Mesenchymal stem cell (in vitro differentiated cells and primary cell): Measurements from ENCODE around the gene SYDE2.

ENCODE experiments used
- DNase-seq: peaks from one replicate; pipeline ENCODE4 v3.0.0-alpha.2; 2013
- H2AFZ ChIP-seq: one replicate; pipeline ENCODE4 v1.6.1; 2013; ENCODE audit warnings: low read depth, mild to moderate bottlenecking, control low read depth, inconsistent platforms, low read length, moderate library complexity
- H2AK5ac ChIP-seq: 2 replicates; pipeline ENCODE4 v1.6.1; 2013; ENCODE audit warnings: low read length, moderate library complexity, mild to moderate bottlenecking, inconsistent platforms; ENCODE audit not compliant: severe bottlenecking
- H2BK120ac ChIP-seq: one replicate; pipeline ENCODE4 v1.6.1; 2013; ENCODE audit warnings: low read depth, mild to moderate bottlenecking, inconsistent platforms, low read length, moderate library complexity
- H2BK12ac ChIP-seq, 2 experiments: one replicate each; pipeline ENCODE4 v1.6.1; 2013; ENCODE audit warnings: inconsistent platforms in 2 of 2, low read length in 2 of 2, mild to moderate bottlenecking in 2 of 2, moderate library complexity in 2 of 2, control low read depth in 1 of 2
- H2BK15ac ChIP-seq: one replicate; pipeline ENCODE4 v1.6.1; 2013; ENCODE audit warnings: mild to moderate bottlenecking, low read depth, inconsistent platforms; ENCODE audit not compliant: poor library complexity, severe bottlenecking
- H2BK5ac ChIP-seq: 2 replicates; pipeline ENCODE4 v1.6.1; 2013; ENCODE audit warnings: low read depth, mild to moderate bottlenecking, low read length, control low read depth, inconsistent platforms; ENCODE audit not compliant: poor library complexity, severe bottlenecking
- H3K14ac ChIP-seq, 2 experiments: one replicate each; pipeline ENCODE4 v1.6.1; 2013; ENCODE audit warnings: inconsistent platforms in 2 of 2, low read length in 2 of 2, control low read depth in 1 of 2, mild to moderate bottlenecking in 1 of 2, moderate library complexity in 1 of 2
- H3K18ac ChIP-seq, 2 experiments: one replicate each; pipeline ENCODE4 v1.6.1; 2013; ENCODE audit warnings: inconsistent platforms in 2 of 2, low read length in 2 of 2, control low read depth in 1 of 2, low read depth in 1 of 2, mild to moderate bottlenecking in 1 of 2
- H3K23ac ChIP-seq, 2 experiments: one replicate each; pipeline ENCODE4 v1.6.1; 2013; ENCODE audit warnings: inconsistent platforms in 2 of 2, low read length in 2 of 2, mild to moderate bottlenecking in 2 of 2, moderate library complexity in 2 of 2, control low read depth in 1 of 2
- H3K27ac ChIP-seq: 2 replicates; pipeline ENCODE4 v1.5.1; 2013; ENCODE audit warnings: mild to moderate bottlenecking, moderate library complexity, low read length, control low read depth, inconsistent platforms; ENCODE audit not compliant: poor library complexity, severe bottlenecking
- H3K27me3 ChIP-seq, 2 experiments: 2 replicates each; pipeline versions ENCODE4 v1.6.1 to v1.7.0; 2013; ENCODE audit warnings: low read length in 2 of 2, mild to moderate bottlenecking in 2 of 2, moderate library complexity in 2 of 2, control low read depth in 1 of 2, inconsistent platforms in 1 of 2; ENCODE audit not compliant: control insufficient read depth in 1 of 2, insufficient read depth in 1 of 2
- H3K36me3 ChIP-seq, 2 experiments: 2 replicates each; pipeline versions ENCODE4 v1.6.1 to v1.7.0; 2013; ENCODE audit warnings: low read length in 2 of 2, control low read depth in 1 of 2, inconsistent platforms in 1 of 2, low read depth in 1 of 2, mild to moderate bottlenecking in 1 of 2; ENCODE audit not compliant: insufficient read depth in 2 of 2, control insufficient read depth in 1 of 2
- H3K4ac ChIP-seq, 2 experiments: one replicate each; pipeline ENCODE4 v1.6.1; 2013; ENCODE audit warnings: inconsistent platforms in 2 of 2, low read length in 2 of 2, mild to moderate bottlenecking in 2 of 2, moderate library complexity in 2 of 2, control low read depth in 1 of 2, low read depth in 1 of 2
- H3K4me1 ChIP-seq: 2 replicates; pipeline ENCODE4 v1.6.1; 2013; ENCODE audit warnings: low read depth, low read length, control low read depth; ENCODE audit not compliant: control insufficient read depth, insufficient read depth
- H3K4me2 ChIP-seq: 2 replicates; pipeline ENCODE4 v1.6.1; 2013; ENCODE audit warnings: low read length, mild to moderate bottlenecking, inconsistent platforms; ENCODE audit not compliant: poor library complexity, severe bottlenecking
- H3K4me3 ChIP-seq, 2 experiments: 2 replicates each; pipeline versions ENCODE4 v1.5.1 to v1.7.0; 2013; ENCODE audit warnings: low read length in 2 of 2, mild to moderate bottlenecking in 2 of 2, control low read depth in 1 of 2, low read depth in 1 of 2; ENCODE audit not compliant: insufficient read depth in 1 of 2
- H3K79me1 ChIP-seq: replicated peaks from 2 replicates; pipeline ENCODE4 v1.6.1; 2013; ENCODE audit warnings: mild to moderate bottlenecking, control low read depth, low read length, inconsistent platforms; ENCODE audit not compliant: poor library complexity, severe bottlenecking
- H3K9ac ChIP-seq: 2 replicates; pipeline ENCODE4 v1.7.0; 2013; ENCODE audit warnings: mild to moderate bottlenecking, low read length, moderate library complexity
- H3K9me3 ChIP-seq: 2 replicates; pipeline ENCODE4 v1.7.0; 2013; ENCODE audit warnings: mild to moderate bottlenecking, low read length; ENCODE audit not compliant: control insufficient read depth
- H4K8ac ChIP-seq: one replicate; pipeline ENCODE4 v1.6.1; 2013; ENCODE audit warnings: inconsistent platforms, mild to moderate bottlenecking, low read length, moderate library complexity
- H4K91ac ChIP-seq: one replicate; pipeline ENCODE4 v1.6.1; 2013; ENCODE audit warnings: mild to moderate bottlenecking, low read length, inconsistent platforms
- WGBS: methylation state at CpG from one replicate; pipeline ENCODE4 v1.1.7; 2013; ENCODE audit warnings: mixed read lengths; 5-methylcytosine and 5-hydroxymethylcytosine counted together

Gene SYDE2

GRCh38 chr1:85151446-85151845, 49.4 kb downstream of the SYDE2 start:
- no peak overlapping the region for H3K4me3 ChIP-seq
- H3K27me3 ChIP-seq = no peaks in the 10 kb centered on the region
- no peak overlapping the region for H4K8ac ChIP-seq
- 17% methylated on average over 4 of the region's 4 CpGs for WGBS
- H2AFZ ChIP-seq = no peak overlapping the region
- H3K4me1 ChIP-seq = no peaks in the 10 kb centered on the region
- no peak overlapping the region for H2BK15ac ChIP-seq
- H3K79me1 ChIP-seq = no peaks in the 10 kb centered on the region
- H2BK5ac ChIP-seq = no peak overlapping the region
- no peak overlapping the region for H3K4ac ChIP-seq
- no peak overlapping the region for H4K91ac ChIP-seq
- H3K18ac ChIP-seq = no peak overlapping the region
- no peak overlapping the region for H2AK5ac ChIP-seq
- H3K36me3 ChIP-seq = no peaks in the 10 kb centered on the region
- DNase-seq = peak; percentile 5
- no peak overlapping the region for H3K14ac ChIP-seq
- H2BK120ac ChIP-seq = no peak overlapping the region
- H3K27ac ChIP-seq = no peak overlapping the region
- H3K4me2 ChIP-seq = no peak overlapping the region
- no peak overlapping the region for H3K23ac ChIP-seq
- H3K9ac ChIP-seq = no peak overlapping the region
- no peaks in the 10 kb centered on the region for H3K9me3 ChIP-seq
- no peak overlapping the region for H2BK12ac ChIP-seq

- H2BK15ac ChIP-seq = no peak overlapping the region
- no CpG with 5 or more reads among the region's 2 CpGs for WGBS
Measured at GRCh38 chr1:85149805-85150204, 51.0 kb downstream of the SYDE2 start.

GRCh38 chr1:85148524-85149250, 52.1 kb downstream of the SYDE2 start:
- H3K27ac ChIP-seq = no peak overlapping the region
- H3K14ac ChIP-seq = no peak overlapping the region
- H3K4ac ChIP-seq = no peak overlapping the region
- H3K4me1 ChIP-seq = no peaks in the 10 kb centered on the region
- H3K9ac ChIP-seq = no peak overlapping the region
- H2BK12ac ChIP-seq = no peak overlapping the region
- no peak overlapping the region for H3K18ac ChIP-seq
- no peak overlapping the region for H2BK5ac ChIP-seq
- H2AK5ac ChIP-seq = no peak overlapping the region
- H3K9me3 ChIP-seq = no peaks in the 10 kb centered on the region
- no peaks in the 10 kb centered on the region for H3K79me1 ChIP-seq
- H3K4me2 ChIP-seq = no peak overlapping the region
- no peaks in the 10 kb centered on the region for H3K36me3 ChIP-seq
- H3K27me3 ChIP-seq = no peaks in the 10 kb centered on the region
- DNase-seq = peak; percentile 20
- no peak overlapping the region for H2BK120ac ChIP-seq
- H2BK15ac ChIP-seq = no peak overlapping the region
- no peak overlapping the region for H3K4me3 ChIP-seq
- peak overlapping the region; percentile 39 for H4K91ac ChIP-seq
- H3K23ac ChIP-seq = no peak overlapping the region
- no peak overlapping the region for H2AFZ ChIP-seq
- no peak overlapping the region for H4K8ac ChIP-seq

More at GRCh38 chr1:85149805-85150204, 51.0 kb downstream of the SYDE2 start:
- Histone ChIP-seq H3K4ac (no peak overlapping the region), H3K9ac (no peak overlapping the region), H3K36me3 (no peaks in the 10 kb centered on the region), H3K79me1 (no peaks in the 10 kb centered on the region), H3K4me2 (no peak overlapping the region), H3K14ac (no peak overlapping the region), H4K8ac (no peak overlapping the region), H3K23ac (no peak overlapping the region), H3K4me3 (no peak overlapping the region), H3K27ac (no peak overlapping the region), H2BK120ac (no peak overlapping the region), H2AFZ (no peak overlapping the region), H3K4me1 (no peaks in the 10 kb centered on the region), H2BK12ac (no peak overlapping the region), H3K18ac (no peak overlapping the region), H3K9me3 (no peaks in the 10 kb centered on the region), H4K91ac (no peak overlapping the region), H2BK5ac (no peak overlapping the region), H3K27me3 (no peaks in the 10 kb centered on the region), H2AK5ac (no peak overlapping the region)
- peak; percentile 6 for DNase-seq

GRCh38 chr1:85146972-85147359, 53.9 kb downstream of the SYDE2 start:
- Histone ChIP-seq H3K27me3 (no peaks in the 10 kb centered on the region), H4K8ac (no peak overlapping the region), H3K23ac (no peak overlapping the region), H2BK12ac (no peak overlapping the region), H3K79me1 (no peaks in the 10 kb centered on the region), H2BK5ac (no peak overlapping the region), H2BK15ac (no peak overlapping the region), H2AFZ (no peak overlapping the region), H3K14ac (no peak overlapping the region), H3K4ac (no peak overlapping the region), H3K4me1 (no peaks in the 10 kb centered on the region), H3K4me3 (no peak overlapping the region), H3K18ac (no peak overlapping the region), H3K9ac (no peak overlapping the region), H2BK120ac (no peak overlapping the region), H3K9me3 (no peaks in the 10 kb centered on the region), H3K36me3 (no peaks in the 10 kb centered on the region), H2AK5ac (no peak overlapping the region), H3K27ac (no peak overlapping the region), H4K91ac (no peak overlapping the region), H3K4me2 (no peak overlapping the region)
- peak; percentile 23 for DNase-seq
